OCI-LY1 (cell line): Measurements from ENCODE around the gene ZNF692.

Source experiments
- H2AFZ ChIP-seq: fragments of 200-600 bp; sonication (generic), shearing (Covaris generic); 2 replicates; pipeline ENCODE4 v1.6.0; 2014; ENCODE audit warnings: antibody characterized with exemption, mild to moderate bottlenecking, low read length
- H3F3A ChIP-seq: fragments of 200-600 bp; sonication (generic), shearing (Covaris generic); 2 replicates; pipeline ENCODE4 v1.6.0; 2014; ENCODE audit warnings: mild to moderate bottlenecking, antibody characterized with exemption, low read length, moderate library complexity; ENCODE audit not compliant: insufficient read depth
- H3K27ac ChIP-seq: fragments of 200-600 bp; sonication (generic); 2 replicates; pipeline ENCODE4 v1.5.1; 2014; ENCODE audit warnings: low read length, mixed run types, mild to moderate bottlenecking, low read depth; ENCODE audit not compliant: poor library complexity, severe bottlenecking
- H3K27me3 ChIP-seq: fragments of 200-600 bp; sonication (generic); 2 replicates; pipeline ENCODE4 v1.6.0; 2014; ENCODE audit warnings: antibody characterized with exemption, mild to moderate bottlenecking, low read length, moderate library complexity; ENCODE audit not compliant: insufficient read depth
- H3K36me3 ChIP-seq: fragments of 200-600 bp; sonication (generic); 2 replicates; pipeline ENCODE4 v1.6.1; 2014; ENCODE audit warnings: mild to moderate bottlenecking, antibody characterized with exemption, low read length, moderate library complexity, mixed read lengths; ENCODE audit not compliant: insufficient read depth
- H3K4me1 ChIP-seq: fragments of 200-600 bp; sonication (generic); 2 replicates; pipeline ENCODE4 v1.5.1; 2014; ENCODE audit warnings: mild to moderate bottlenecking, low read length, moderate library complexity; ENCODE audit not compliant: insufficient read depth, severe bottlenecking
- H3K4me2 ChIP-seq: fragments of 200-600 bp; sonication (generic), shearing (Covaris generic); 2 replicates; pipeline ENCODE4 v1.6.1; 2014; ENCODE audit warnings: low read length
- H3K4me3 ChIP-seq: fragments of 200-600 bp; sonication (generic); 2 replicates; pipeline ENCODE4 v1.5.1; 2014; ENCODE audit warnings: low read length, low read depth, mild to moderate bottlenecking, mixed read lengths; ENCODE audit not compliant: poor library complexity, severe bottlenecking
- H3K79me2 ChIP-seq: fragments of 200-600 bp; shearing (Covaris generic); 2 replicates; pipeline ENCODE4 v1.6.1; 2016; ENCODE audit warnings: mixed run types, low read length, mixed read lengths; ENCODE audit not compliant: insufficient read depth
- H3K9ac ChIP-seq: fragments of 200-600 bp; sonication (generic), shearing (Covaris generic); 2 replicates; pipeline ENCODE4 v1.6.1; 2014; ENCODE audit warnings: mild to moderate bottlenecking, low read length, mixed read lengths
- H3K9me2 ChIP-seq: fragments of 200-600 bp; sonication (generic), shearing (Covaris generic); 2 replicates; pipeline ENCODE4 v1.6.1; 2014; ENCODE audit warnings: low read depth, mild to moderate bottlenecking, low read length, mixed read lengths
- H3K9me3 ChIP-seq: fragments of 200-600 bp; shearing (Covaris generic); 2 replicates; pipeline ENCODE4 v1.6.1; 2014; ENCODE audit warnings: low read length, mixed read lengths
- H4K20me1 ChIP-seq: fragments of 200-600 bp; sonication (generic), shearing (Covaris generic); 2 replicates; pipeline ENCODE4 v1.6.0; 2016; ENCODE audit warnings: mild to moderate bottlenecking, low read length; ENCODE audit not compliant: insufficient read depth
- CTCF ChIP-seq: fragments of 200-600 bp; sonication (generic), shearing (Covaris generic); IDR thresholded peaks from 2 replicates; pipeline ENCODE4 v1.5.1; 2017; ENCODE audit warnings: mild to moderate bottlenecking, antibody characterized with exemption, low read length, moderate library complexity, mixed read lengths
- EZH2 ChIP-seq: fragments of 200-600 bp; sonication (generic), shearing (Covaris generic); IDR thresholded peaks from 2 replicates; pipeline ENCODE4 v1.8.0; 2017; ENCODE audit warnings: borderline replicate concordance, mixed run types, mild to moderate bottlenecking, antibody characterized with exemption, low read length, moderate library complexity, mixed read lengths

The ZNF692 gene

GRCh38 chr1:248842781-248843331, 16.0 kb downstream of the ZNF692 start:
- H3K4me1 ChIP-seq, result peaks cover 15% of the 10 kb centered on the region
- no peak overlapping the region for H3K4me3 ChIP-seq
- H3F3A ChIP-seq, result no peaks in the 10 kb centered on the region
- no peaks in the 10 kb centered on the region for H3K9me3 ChIP-seq
- no peak overlapping the region for H2AFZ ChIP-seq
- H3K9me2 ChIP-seq, result no peaks in the 10 kb centered on the region
- no peak overlapping the region for H3K27ac ChIP-seq
- TF ChIP-seq EZH2, result no peak
- no peak for TF ChIP-seq CTCF
- H3K79me2 ChIP-seq, result no peaks in the 10 kb centered on the region
- no peak overlapping the region for H3K9ac ChIP-seq
- no peaks in the 10 kb centered on the region for H4K20me1 ChIP-seq
- H3K36me3 ChIP-seq, result peaks cover 38% of the 10 kb centered on the region
- H3K4me2 ChIP-seq, result no peak overlapping the region
- no peaks in the 10 kb centered on the region for H3K27me3 ChIP-seq

GRCh38 chr1:248841702-248842395, 17.0 kb downstream of the ZNF692 start:
- TF ChIP-seq EZH2, result no peak
- peak; percentile 64 for TF ChIP-seq CTCF
- H3K9me2 ChIP-seq, result no peaks in the 10 kb centered on the region
- no peak overlapping the region for H3K4me2 ChIP-seq
- H3K36me3 ChIP-seq, result peaks cover 28% of the 10 kb centered on the region
- no peak overlapping the region for H3K9ac ChIP-seq
- H4K20me1 ChIP-seq, result no peaks in the 10 kb centered on the region
- H2AFZ ChIP-seq, result no peak overlapping the region
- no peaks in the 10 kb centered on the region for H3K9me3 ChIP-seq
- no peak overlapping the region for H3K27ac ChIP-seq
- H3K4me3 ChIP-seq, result no peak overlapping the region
- H3K79me2 ChIP-seq, result no peaks in the 10 kb centered on the region
- no peaks in the 10 kb centered on the region for H3K27me3 ChIP-seq
- H3F3A ChIP-seq, result no peaks in the 10 kb centered on the region
- peaks cover 23% of the 10 kb centered on the region for H3K4me1 ChIP-seq

GRCh38 chr1:248840946-248841345, 17.9 kb downstream of the ZNF692 start:
- TF ChIP-seq CTCF, result no peak
- no peak for TF ChIP-seq EZH2
- Histone ChIP-seq H3K9me3 (no peaks in the 10 kb centered on the region), H3K9ac (no peak overlapping the region), H4K20me1 (no peaks in the 10 kb centered on the region), H3K4me1 (peaks cover 23% of the 10 kb centered on the region), H3F3A (no peaks in the 10 kb centered on the region), H3K4me3 (no peak overlapping the region), H3K27me3 (no peaks in the 10 kb centered on the region), H2AFZ (no peak overlapping the region), H3K4me2 (no peak overlapping the region), H3K79me2 (no peaks in the 10 kb centered on the region), H3K9me2 (no peaks in the 10 kb centered on the region), H3K36me3 (peaks cover 19% of the 10 kb centered on the region; the same call in 1 of the 2 replicates), H3K27ac (no peak overlapping the region)
